Urothelium cell line (cell line): ENCODE data around the gene NEGR1.

Source experiments
- DNase-seq: peaks from one replicate; pipeline ENCODE4 v3.0.0; 2011; ENCODE audit warnings: low spot score, mixed read lengths
- FAIRE-seq: peaks from 2 replicates; lab custom pipeline; 2011; peaks lifted over from hg19 to GRCh38; lab: Jason Lieb, UNC

The NEGR1 gene

DNA sequence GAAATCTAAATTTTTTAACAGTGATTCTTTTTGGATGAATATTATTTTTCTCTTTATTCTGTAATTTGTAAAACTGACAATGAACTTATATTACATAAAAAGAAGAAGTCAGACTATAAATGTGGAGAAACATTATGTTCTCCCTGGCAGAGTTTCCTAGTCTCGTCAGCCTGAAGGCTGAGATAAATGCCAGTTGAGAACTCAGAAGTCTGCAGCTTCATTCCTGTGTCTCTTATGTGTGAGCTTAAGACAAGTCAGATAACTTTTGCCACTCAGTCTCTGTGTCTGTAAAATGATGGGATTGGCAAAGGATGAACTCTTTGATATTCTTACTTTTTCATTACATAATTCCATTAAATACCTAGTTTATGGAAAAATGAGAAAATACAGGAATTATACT is 632.7 kb downstream of the NEGR1 start:
- DNase-seq (no peak), FAIRE-seq (no peak)

DNA sequence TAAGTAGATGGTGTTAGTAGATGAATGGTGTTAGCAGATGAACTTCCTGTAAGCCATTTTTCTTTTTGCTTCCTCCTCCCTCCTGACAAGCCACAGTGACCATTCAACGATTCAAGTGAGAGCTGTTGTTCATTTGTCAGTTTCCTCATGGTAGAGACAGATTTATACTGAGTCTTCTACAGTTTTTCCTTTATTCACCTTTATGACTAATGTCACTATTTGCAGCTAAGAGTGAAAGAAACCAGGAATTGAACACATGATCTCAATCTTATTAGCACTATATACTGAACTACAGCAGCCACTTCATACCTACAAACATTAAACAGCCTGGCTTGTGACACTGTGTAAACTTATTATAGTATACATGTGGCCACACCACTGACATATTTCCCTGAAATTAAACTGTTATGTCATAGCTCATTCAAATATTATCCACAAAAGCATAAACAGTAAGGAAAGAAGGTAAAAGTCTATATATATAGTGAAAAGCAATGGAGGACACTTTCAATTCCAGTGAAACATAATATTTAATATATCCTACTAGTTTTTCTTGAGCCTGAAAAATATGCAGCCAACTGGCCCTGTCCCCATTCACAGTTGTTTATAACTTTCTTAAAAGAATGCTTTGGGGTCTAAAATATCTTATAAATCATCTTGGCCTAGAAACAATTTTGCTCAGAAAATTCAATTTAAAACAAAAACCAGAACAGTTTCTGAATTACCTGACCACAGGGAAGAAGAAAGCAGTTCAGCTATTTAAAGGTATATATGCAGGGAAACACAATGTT is 634.6 kb downstream of the NEGR1 start:
- DNase-seq (no peak), FAIRE-seq (no peak)

DNA sequence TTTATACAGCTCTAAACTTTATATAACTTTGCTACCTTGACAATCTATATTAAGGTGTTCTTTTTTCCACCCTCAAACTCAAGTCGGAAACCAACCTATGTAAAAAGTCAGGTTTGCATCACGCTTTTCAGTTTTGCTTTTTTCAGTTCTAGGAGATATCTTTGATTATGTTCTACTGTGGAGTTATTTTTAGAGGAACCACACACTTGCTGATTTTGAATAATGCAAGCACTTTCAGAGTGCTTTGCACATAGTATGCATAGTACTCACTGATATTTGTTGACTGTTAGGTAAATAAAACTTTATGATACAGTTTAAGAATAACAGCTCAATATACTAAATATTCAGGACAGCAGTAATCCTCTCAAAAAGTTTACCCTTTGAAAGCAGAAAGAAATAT is 637.3 kb downstream of the NEGR1 start:
- no peak for FAIRE-seq
- DNase-seq, result no peak

DNA sequence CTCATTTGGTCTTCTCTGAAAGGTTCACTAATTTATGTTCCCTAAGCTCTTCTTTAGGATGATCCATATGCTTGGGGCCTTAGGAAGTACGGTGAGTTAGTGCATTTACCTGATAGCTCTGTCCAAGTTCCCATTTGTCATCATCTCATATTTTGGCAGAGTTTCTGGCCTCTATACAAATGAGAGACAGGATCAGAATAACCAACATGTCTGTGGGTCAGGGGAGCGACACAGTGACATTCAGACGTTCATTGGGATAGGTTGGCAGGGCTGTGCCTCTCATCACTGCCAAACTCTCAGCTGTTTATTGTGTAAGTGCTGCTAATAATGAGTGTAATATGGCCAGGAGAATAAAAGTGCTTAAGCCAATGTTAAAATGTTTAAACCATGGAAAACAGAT is 640.4 kb downstream of the NEGR1 start:
- no peak for FAIRE-seq

DNA sequence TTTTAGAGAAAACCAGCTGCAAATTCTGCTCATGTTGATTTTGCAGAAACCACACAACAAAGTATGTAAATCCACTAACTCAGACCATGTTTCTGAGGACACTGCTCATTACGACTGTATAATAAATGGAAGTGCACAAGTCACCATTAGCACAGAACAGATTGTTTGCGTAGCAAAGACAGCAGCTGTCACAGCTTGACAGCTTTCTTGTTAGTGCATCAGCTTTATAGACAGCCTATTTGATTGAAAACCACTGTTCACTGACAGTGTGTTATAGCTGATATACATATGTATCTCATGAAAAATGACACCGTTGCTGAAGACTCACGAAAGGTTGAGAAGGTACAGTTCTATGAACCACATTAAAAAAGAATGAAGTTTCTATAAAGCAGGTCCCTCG is 641.3 kb downstream of the NEGR1 start:
- FAIRE-seq, result no peak
- no peak for DNase-seq

More for the DNA sequence above, 640.4 kb downstream of the NEGR1 start:
- no peak for DNase-seq

DNA sequence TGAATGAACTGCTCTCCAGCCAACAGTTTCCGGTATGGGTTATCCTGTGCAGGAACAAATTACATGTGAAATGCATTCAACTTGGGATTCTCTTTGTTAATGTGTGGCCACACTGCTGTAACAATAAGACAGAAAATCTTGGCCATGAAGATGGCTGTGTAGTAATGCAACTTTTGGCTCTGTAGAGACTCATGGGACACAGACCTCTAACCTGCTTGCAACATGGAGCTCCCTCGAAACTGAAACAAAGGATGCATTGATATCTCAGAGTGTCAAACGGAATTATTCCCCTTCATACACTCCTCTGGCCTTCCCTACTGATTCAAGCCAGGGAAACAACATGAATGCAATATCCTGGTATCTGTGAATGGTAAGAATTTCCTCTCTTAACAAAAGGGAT is 642.2 kb downstream of the NEGR1 start:
- FAIRE-seq (no peak), DNase-seq (no peak)

DNA sequence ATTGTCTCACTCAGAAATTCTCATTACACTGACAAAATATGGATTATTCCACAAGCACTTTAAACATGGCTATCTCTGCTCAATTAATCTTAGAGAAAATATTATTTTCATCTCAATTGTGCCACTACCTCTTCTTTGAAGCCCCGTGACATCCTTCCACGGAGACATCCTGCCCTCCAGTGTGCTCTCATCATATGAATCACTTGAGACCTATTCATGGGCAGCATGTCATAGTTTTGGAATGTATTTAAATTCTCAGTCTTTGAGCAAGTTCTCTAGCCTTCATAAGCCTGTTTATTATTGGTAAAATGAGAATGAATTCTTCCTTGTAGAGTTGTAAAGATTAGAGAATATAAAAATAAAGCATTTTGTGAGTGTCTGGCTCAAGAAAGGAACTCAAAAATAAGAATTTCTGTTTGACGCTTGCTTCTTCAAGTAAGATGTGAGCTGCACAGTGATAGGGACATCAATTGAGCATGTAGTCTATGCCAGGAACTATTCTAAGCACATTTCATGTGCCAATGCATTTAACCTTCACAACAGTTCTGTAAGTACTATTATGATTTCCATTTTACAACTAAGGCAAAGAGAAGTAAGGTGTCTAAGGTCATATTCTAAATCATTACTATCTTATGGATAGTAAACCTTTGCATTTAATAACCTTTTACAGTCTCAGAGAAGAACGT is 644.1 kb downstream of the NEGR1 start:
- FAIRE-seq, result no peak
- no peak for DNase-seq

DNA sequence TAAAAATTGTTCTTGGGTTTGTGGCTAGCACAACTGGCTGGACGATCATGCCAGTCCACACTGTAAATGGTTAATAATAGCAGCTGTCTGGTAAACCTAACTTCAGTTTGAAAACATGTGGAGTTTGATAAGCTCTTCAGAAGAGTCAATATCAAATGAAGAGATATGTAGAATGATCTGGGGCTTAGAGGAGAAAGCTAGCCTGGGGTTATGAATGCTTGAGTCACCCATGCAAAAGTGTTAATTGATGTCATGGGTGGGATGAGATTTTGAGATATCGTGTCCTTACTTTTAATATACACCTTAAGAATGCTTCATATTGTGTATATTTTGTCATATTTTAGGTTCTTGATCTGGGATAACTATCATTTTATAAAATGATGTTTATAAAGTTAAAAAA is 646.8 kb downstream of the NEGR1 start:
- no peak for DNase-seq
- no peak for FAIRE-seq

DNA sequence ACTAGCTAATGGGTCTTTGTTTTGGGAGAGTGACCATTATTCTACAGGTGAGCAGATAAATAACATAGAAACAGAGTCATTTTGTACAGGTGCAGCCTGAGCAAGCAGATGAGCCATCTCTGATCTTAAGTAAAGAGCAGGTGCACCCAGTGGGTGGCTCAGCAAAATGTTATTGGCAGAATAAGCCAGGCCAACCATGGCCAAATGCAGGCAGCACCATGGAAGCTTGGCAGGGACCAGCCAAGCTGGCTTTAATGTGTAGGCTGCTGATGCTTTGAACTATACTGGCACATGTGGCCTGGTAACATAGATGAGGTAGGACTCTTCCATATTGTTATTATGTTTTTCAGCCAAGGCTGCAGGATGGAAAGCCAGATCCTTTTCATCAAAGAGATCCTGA is 648.2 kb downstream of the NEGR1 start:
- DNase-seq (no peak), FAIRE-seq (no peak)

DNA sequence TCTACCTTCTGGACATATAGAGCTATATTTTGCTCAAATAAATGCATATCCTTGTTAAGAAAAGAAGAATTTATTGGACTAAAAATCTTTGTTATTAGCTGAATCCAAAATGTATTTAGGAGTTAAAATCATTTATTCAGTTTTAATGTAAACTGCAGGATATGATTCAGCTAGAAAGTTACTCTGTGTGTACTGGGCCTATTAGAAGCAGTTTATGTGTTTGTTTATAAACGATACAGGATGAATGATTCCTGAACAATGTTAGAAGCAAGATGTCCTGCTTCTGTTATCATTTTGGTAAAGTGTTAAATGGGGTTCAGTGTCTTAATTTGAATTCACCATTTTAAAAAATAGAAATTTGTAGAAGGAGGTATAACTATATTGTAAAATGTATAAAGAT is 652.3 kb downstream of the NEGR1 start:
- FAIRE-seq, result no peak
- DNase-seq, result no peak

DNA sequence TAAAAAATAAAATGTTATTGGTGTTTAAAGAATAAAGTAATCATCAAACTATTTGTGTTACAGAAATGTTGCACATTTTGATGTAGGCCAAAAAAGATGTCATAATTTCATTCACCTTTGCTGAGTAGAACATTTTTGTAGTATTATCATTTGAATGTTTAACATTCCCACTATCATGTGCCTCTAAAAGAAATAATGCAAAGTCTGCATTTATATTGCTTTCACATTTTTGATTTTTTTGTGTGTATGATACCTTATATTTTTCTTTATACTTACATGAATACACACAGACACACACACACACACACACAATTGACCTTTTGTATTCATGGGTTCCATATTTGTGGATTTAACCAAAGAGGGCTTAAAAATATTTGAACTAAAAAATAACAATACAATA is 657.3 kb downstream of the NEGR1 start:
- DNase-seq, result no peak
- FAIRE-seq, result no peak

DNA sequence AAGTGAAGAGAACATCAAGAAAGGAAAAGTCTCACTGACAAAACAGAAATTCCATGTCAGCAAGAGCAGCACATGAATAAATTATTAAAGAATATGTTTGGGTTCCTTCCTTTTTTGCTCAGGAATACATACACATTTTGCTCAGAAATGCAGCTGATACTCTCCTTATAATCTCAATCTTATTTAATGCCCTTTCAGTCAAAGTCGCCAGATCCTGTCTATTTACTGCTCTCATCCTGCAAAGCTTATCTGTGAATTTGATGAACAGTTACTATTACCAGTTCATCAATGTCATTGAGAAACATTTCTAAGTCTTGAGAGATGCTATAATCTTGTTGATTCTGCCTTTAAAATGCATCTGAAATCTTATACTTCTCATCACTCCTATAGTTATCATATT is 658.5 kb downstream of the NEGR1 start:
- DNase-seq (no peak), FAIRE-seq (no peak)

DNA sequence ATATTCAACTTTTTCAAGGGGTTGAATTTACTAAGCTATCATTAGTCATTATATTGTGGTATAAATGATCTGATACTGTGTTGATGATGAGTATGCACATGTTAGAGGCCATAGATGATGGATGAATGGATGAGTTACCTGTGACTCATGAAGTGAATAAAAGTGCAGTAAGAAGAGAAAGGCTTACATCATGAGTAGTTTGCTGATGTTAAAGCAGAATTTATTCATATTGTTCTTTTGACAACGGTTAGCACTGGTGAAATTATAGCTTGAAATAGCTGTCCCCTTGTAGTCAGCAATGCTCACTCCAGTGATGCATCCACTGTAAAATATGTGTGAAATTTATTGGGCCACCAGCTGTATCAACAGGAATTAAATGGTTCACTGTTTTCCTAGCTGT is 660.6 kb downstream of the NEGR1 start:
- DNase-seq (peak; percentile 3), FAIRE-seq (no peak)

DNA sequence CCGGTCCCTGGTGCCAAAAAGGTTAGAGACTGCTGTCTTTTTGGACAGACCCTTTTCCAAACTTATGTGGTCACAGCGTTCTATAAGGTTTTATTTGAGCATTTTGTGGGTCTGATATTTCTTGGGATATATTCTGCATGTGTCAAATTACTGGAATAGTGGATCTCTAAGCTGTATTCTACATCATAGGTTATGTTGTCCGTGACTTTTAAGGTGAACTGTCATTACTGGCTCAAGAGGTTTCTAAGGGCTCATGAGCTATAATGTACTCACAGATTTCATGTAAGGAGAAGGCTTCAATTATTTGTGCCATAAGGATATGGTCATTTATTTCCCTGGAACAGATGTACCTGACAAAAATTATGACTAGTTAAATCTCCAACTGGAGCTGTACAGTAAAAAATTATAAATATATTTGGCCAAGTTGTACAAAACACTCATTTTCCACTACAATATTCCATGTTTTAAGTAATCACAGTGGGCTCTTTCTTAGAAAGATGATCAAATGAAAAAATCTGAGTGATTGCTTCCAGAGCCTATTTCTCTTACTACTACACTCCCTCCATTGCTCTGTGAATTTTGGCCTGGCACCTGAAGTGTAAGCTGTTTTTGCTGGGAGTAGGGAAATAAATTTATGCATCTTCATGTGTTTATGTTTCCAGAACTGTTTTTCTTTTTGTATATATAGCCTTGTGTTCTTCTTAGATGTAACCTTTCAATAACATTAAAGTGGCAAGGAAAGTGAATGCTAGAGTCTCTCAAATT is 663.4 kb downstream of the NEGR1 start:
- FAIRE-seq, result no peak
- no peak for DNase-seq

DNA sequence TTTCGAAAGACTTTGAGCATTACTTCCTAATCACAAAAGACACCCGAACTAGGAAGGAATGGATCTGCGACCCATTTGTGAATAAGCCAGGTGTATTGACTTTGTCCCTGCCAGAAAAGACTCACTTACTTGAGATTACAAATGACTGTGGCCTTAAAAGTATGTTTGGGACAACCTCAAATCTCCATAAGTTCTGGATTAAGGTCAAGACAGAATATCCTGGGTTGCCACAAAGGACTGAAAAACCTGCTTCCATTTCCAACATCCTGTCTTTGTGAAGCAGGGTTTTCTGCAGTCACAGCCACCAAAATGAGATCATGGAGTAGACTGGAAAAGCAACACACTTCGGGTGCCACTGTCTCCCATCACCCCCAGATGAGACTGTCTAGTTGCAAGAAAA is 664.1 kb downstream of the NEGR1 start:
- no peak for FAIRE-seq

DNA sequence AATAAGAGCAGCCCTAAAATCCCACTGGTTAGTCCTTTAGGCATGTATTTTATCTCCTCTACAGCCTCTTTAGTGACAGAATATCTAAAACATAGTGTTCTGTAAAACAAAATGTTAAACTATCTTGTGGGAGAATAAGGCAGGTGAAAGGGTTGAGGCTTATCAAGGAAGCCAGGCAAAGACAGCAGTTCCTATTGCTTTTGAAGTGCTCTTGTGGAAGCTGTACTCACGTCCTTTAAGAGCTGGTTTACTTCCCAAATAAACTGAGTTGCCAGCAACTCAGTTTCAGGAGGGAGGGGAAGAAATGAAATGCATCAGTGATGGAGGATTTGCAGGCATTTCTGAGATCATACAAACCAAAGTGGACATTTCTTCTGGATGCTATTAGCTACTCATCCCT is 671.9 kb downstream of the NEGR1 start:
- FAIRE-seq (no peak), DNase-seq (no peak)

More for the DNA sequence above, 664.1 kb downstream of the NEGR1 start:
- no peak for DNase-seq

DNA sequence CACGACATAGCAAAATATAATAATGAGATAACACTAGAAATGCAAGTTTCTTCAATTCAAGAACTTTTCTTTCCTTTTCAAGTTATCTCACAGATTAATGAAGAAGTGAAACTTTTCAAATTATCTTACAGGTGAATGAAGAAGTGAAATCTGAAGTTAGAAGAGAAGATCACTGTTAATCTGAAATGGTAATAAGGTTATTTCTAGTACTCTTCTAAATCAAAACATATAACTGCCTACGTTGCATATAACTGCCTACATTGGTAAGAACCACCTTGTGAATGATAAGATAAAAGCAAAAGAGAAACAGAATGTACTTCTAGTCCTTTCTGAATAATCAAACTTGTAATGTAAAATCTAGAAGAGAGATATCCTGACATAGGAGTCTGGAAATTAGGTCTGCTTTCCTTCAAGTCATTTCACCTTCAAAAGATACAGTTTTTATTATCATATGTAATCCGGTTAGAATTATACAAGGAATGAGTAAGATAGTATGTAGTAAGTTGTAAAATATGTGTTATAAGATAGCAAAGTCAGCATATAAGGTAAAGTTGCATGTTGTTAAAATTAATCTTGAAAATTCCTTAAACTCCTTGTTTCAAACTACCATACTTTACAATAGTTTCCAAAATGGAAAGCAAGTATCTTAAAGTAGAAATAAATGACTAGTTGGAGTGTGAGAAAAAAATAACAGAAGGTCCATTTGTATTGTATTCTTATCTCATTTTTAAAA is 679.1 kb downstream of the NEGR1 start:
- no peak for DNase-seq
- no peak for FAIRE-seq

DNA sequence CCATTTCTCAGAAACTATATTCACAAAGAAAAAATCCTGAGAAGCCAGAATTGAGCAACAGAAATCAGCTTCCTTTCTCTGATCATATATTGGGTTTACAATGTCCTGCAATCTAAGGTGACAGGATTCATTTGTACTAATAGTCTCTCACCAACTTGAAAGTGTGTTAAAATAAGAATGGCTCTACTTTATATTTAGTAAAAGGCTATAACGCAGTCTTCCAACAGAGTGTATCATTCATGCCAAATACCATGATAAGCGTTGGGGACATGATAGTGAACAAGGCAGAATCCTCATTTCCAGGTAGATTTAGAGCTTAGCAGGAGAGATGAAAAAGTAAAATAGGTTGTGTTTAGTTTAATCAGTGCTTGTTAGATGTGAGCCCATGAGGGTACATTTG is 682.3 kb downstream of the NEGR1 start:
- FAIRE-seq (no peak), DNase-seq (no peak)

DNA sequence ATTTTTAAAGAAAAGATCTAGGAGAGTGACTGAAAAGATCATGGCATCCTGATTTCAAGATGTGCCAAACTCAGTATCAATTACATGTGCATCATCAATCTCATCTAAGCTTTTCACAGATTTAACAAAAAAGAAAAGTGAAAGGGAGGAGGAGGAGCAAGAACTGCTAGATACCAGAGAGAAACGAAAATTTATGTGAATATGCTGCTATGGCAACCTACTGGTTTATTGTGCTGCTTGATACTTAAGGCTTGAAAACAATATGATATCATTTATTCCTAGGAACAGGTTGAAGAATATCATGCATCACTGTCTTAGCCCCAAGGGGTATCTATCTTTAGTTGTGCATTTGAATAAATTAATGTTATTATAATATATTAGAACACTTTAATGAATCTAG is 683.0 kb downstream of the NEGR1 start:
- FAIRE-seq (no peak), DNase-seq (no peak)

DNA sequence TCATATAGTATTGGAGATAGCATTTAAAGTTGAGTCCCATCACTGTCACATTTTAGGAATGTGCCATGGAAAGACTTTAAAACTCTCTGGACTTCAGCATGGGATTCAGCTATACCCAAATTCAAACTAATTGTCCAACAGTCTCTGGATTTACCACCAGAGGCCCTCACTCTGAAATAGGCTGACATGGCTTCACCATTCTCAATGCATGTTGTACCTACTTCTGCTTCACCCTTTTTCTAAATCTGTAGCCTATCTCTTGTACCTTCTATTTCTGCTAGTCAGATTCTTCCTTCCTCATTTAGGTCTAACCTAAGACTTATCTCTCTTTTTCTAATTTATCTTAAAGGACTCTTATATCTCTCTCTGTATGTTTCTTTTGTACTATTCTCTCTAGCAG is 688.8 kb downstream of the NEGR1 start:
- FAIRE-seq, result no peak

DNA sequence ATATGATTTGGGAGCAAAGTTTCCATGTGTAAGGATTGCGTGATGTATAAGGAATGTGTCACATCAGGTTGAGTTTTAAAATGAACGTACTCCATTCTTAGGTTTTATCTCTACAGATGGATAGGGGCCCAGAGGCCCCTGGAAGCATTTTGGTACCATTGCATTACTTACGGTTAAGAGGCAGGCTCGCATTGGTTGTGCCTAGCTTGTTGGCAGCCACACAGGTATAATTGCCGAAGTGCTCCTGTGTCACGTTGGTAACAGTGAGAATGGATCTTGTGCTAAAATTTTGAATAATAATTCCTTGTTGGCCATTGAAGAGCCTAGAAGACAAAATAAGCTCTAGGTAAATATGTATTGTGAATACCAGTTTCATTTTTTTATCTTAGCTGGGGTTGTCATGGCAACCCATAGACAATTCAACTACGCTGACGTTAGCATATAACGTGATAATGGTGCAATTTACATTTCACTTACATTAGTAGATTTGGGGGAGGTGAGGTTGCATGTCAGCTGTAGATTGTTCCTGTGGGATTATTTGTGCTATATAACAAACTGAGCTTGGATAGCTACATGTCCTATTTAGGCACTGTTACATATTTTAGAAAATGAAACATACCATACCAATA is 689.6 kb downstream of the NEGR1 start:
- no peak for DNase-seq
- no peak for FAIRE-seq

More for the DNA sequence above, 688.8 kb downstream of the NEGR1 start:
- DNase-seq, result peak; percentile 4
